BJ (cell line): ENCODE data around the gene RASGRP2. TPM values are rescaled to one million over a fixed set of nuclear protein-coding genes. Genes with fewer than 3 reads are reported as not detected.

Experiments used
- CTCF ChIA-PET: fragments of 350-600 bp; formaldehyde crosslinking; extraction: SDS; loops from one replicate; lab custom pipeline; 2021; ENCODE audit warnings: antibody characterized with exemption, inconsistent platforms; lab: Yijun Ruan, JAX
- POLR2A ChIA-PET: fragments of 300-600 bp; sonication (Branson Sonifier 250); formaldehyde crosslinking; extraction: SDS; loops from one replicate; lab custom pipeline; 2021; ENCODE audit warnings: antibody characterized with exemption; lab: Charles Lee
- DNase-seq: peaks from one replicate; pipeline ENCODE4 v3.0.0-alpha.2; 2011; ENCODE audit warnings: low read depth
- H3K27me3 ChIP-seq: 2 replicates; pipeline ENCODE4 v1.6.0; 2011; ENCODE audit warnings: low read length; ENCODE audit not compliant: control insufficient read depth, insufficient read depth
- H3K36me3 ChIP-seq: 2 replicates; pipeline ENCODE4 v1.5.1; 2011; ENCODE audit warnings: low read length; ENCODE audit not compliant: control insufficient read depth, insufficient read depth
- H3K4me3 ChIP-seq: 2 replicates; pipeline ENCODE4 v1.5.1; 2011; ENCODE audit warnings: low read depth, mild to moderate bottlenecking, control low read depth, low read length
- polyA plus RNA-seq: library from polyadenylated mRNA; depleted of rRNA; stranded (reverse); fragments of >200 nt; gene quantifications from 2 replicates; pipeline ENCODE4 v1.2.3, GENCODE V29; 2011
- TF ChIP-seq, protein P1 (sequence below): IDR thresholded peaks from 2 replicates; pipeline ENCODE4 v1.5.1; 2011; ENCODE audit warnings: low read depth, mild to moderate bottlenecking, control low read depth, inconsistent platforms, low read length, moderate library complexity; ENCODE audit not compliant: insufficient read depth

Gene RASGRP2
- polyA plus RNA-seq, 1 experiment, result 5.3 TPM

GRCh38 chr11:64687204-64687603 lies 56.7 kb downstream of the RASGRP2 start:
- no peak for DNase-seq
- ChIA-PET CTCF (interaction anchor here (0.6 to 3.2 kb wide), 4 partner anchors 13 to 238 kb away, joined by 3 to 36 read pairs (median 5); partner anchors contain the start of gene RASGRP2), POLR2A (no interaction called here)
- H3K27me3 ChIP-seq, result peaks cover 15% of the 10 kb centered on the region
- H3K4me3 ChIP-seq, result no peak overlapping the region
- no peaks in the 10 kb centered on the region for H3K36me3 ChIP-seq
- TF ChIP-seq, protein P1, sequence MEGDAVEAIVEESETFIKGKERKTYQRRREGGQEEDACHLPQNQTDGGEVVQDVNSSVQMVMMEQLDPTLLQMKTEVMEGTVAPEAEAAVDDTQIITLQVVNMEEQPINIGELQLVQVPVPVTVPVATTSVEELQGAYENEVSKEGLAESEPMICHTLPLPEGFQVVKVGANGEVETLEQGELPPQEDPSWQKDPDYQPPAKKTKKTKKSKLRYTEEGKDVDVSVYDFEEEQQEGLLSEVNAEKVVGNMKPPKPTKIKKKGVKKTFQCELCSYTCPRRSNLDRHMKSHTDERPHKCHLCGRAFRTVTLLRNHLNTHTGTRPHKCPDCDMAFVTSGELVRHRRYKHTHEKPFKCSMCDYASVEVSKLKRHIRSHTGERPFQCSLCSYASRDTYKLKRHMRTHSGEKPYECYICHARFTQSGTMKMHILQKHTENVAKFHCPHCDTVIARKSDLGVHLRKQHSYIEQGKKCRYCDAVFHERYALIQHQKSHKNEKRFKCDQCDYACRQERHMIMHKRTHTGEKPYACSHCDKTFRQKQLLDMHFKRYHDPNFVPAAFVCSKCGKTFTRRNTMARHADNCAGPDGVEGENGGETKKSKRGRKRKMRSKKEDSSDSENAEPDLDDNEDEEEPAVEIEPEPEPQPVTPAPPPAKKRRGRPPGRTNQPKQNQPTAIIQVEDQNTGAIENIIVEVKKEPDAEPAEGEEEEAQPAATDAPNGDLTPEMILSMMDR, result no peak

GRCh38 chr11:64686466-64687170 lies 57.3 kb downstream of the RASGRP2 start:
- no peak for DNase-seq
- CTCF ChIA-PET, result interaction anchor here (0.6 to 3.2 kb wide), 5 partner anchors 12 to 237 kb away, joined by 3 to 36 read pairs (median 6); partner anchors contain the start of gene RASGRP2

GRCh38 chr11:64685536-64685935 lies 58.4 kb downstream of the RASGRP2 start:
- CTCF ChIA-PET, result interaction anchor here (1.7 to 1.9 kb wide), 2 partner anchors 11 to 236 kb away, joined by 6 to 7 read pairs; no protein-coding TSS in a partner anchor
- DNase-seq, result no peak
- TF ChIP-seq, protein P1, result no peak
- no peaks in the 10 kb centered on the region for H3K36me3 ChIP-seq
- POLR2A ChIA-PET, result no interaction called here
- H3K4me3 ChIP-seq, result no peak overlapping the region
- peaks cover 9% of the 10 kb centered on the region for H3K27me3 ChIP-seq

More at GRCh38 chr11:64686466-64687170, 57.3 kb downstream of the RASGRP2 start:
- TF ChIP-seq, protein P1, result no peak
- POLR2A ChIA-PET, result no interaction called here
- Histone ChIP-seq H3K27me3 (peaks cover 13% of the 10 kb centered on the region), H3K4me3 (no peak overlapping the region), H3K36me3 (no peaks in the 10 kb centered on the region)

DNA sequence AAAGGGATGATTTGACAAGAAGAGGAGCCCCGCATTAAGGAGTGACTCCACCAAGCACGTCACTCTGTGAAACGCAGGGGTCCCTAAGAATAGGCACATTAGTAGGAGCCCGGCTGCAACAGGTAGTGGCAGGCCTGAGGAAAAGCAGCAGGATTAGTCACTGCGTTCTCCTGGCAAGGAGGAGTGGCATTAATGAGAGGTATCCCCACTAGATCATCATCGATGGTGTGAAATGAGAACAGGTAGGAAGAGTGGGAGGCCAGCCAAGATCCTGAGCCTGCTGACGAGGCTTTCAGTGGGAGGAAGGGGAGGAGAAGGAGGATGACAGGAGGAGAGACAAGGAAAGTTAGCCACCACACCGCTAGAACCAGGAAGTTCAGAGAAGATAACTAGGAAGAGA lies 59.6 kb downstream of the RASGRP2 start:
- ChIA-PET POLR2A (no interaction called here), CTCF (interaction anchor here (0.8 to 1.1 kb wide), 2 partner anchors 10 to 34 kb away, joined by 3 read pairs; no protein-coding TSS in a partner anchor)
- no peak for DNase-seq
- no peak overlapping the region for H3K4me3 ChIP-seq
- TF ChIP-seq, protein P1, result no peak
- H3K36me3 ChIP-seq, result no peaks in the 10 kb centered on the region
- peaks cover 11% of the 10 kb centered on the region for H3K27me3 ChIP-seq

- TF ChIP-seq, protein P1, result no peak
- ChIA-PET POLR2A (no interaction called here), CTCF (no interaction called here)
- Histone ChIP-seq H3K4me3 (no peak overlapping the region), H3K36me3 (no peaks in the 10 kb centered on the region), H3K27me3 (peaks cover 20% of the 10 kb centered on the region)
- no peak for DNase-seq
Observed at GRCh38 chr11:64681171-64681570, 62.8 kb downstream of the RASGRP2 start.
